CD4-positive, alpha-beta T cell (primary cell): ENCODE data around the gene DICER1. TPM values are rescaled to one million over a fixed set of nuclear protein-coding genes. Genes with fewer than 3 reads are reported as not detected.

Experiments used
- ATAC-seq: fragments of 200-7000 bp; cut with Tn5 transposase; one replicate; pipeline ENCODE4 v1.10.0; 2022; ENCODE audit warnings: mild to moderate bottlenecking; ENCODE audit not compliant: poor library complexity
- CTCF ChIA-PET: fragments of 350-600 bp; sonication (Branson Sonifier 250); formaldehyde crosslinking; loops from one replicate; lab custom pipeline; 2021; ENCODE audit warnings: antibody characterized with exemption, inconsistent platforms; lab: Charles Lee
- POLR2A ChIA-PET: fragments of 350-600 bp; sonication (Branson Sonifier 250); formaldehyde crosslinking; loops from one replicate; lab custom pipeline; 2021; ENCODE audit warnings: antibody characterized with exemption, inconsistent platforms; lab: Charles Lee
- DNase-seq, 14 experiments: peaks; one replicate each; pipeline ENCODE4 v3.0.0-alpha.2; 2013 to 2020; ENCODE audit warnings: mixed read lengths in 2 of 14
- H3K27ac ChIP-seq, 2 donors: one replicate each; pipeline versions ENCODE4 v1.5.1 to v1.7.0; 2013; ENCODE audit warnings: low read length in 2 of 2, low read depth in 1 of 2, mild to moderate bottlenecking in 1 of 2
- H3K27me3 ChIP-seq, 2 experiments: 1 replicate in 1 of 2; 2 replicates in 1 of 2; pipeline versions ENCODE4 v1.6.1 to v1.7.0; 2013; ENCODE audit warnings: low read length in 2 of 2, control low read depth in 1 of 2, mild to moderate bottlenecking in 1 of 2, moderate library complexity in 1 of 2; ENCODE audit not compliant: insufficient read depth in 2 of 2, control insufficient read depth in 1 of 2
- H3K36me3 ChIP-seq: one replicate; pipeline ENCODE4 v1.6.1; 2013; ENCODE audit warnings: low read length, control low read depth; ENCODE audit not compliant: insufficient read depth
- H3K4me1 ChIP-seq: one replicate; pipeline ENCODE4 v1.6.1; 2013; ENCODE audit warnings: low read length, control low read depth; ENCODE audit not compliant: insufficient read depth
- H3K4me3 ChIP-seq: one replicate; pipeline ENCODE4 v1.5.1; 2013; ENCODE audit warnings: mild to moderate bottlenecking, low read length, moderate library complexity
- H3K9me3 ChIP-seq, 2 experiments: 1 replicate in 1 of 2; 2 replicates in 1 of 2; pipeline versions ENCODE4 v1.6.1 to v1.7.0; 2013; ENCODE audit warnings: low read length in 2 of 2, mild to moderate bottlenecking in 2 of 2, control low read depth in 1 of 2, moderate library complexity in 1 of 2; ENCODE audit not compliant: control insufficient read depth in 1 of 2, insufficient read depth in 1 of 2
- H3K27ac Mint-ChIP-seq: one replicate; pipeline ENCODE4 v1.8.0; 2020; ENCODE audit warnings: mixed read lengths
- H3K27me3 Mint-ChIP-seq: one replicate; pipeline ENCODE4 v1.8.0; 2021; ENCODE audit warnings: mixed read lengths
- H3K36me3 Mint-ChIP-seq: one replicate; pipeline ENCODE4 v1.8.0; 2021; ENCODE audit warnings: low read depth, mixed read lengths
- H3K4me1 Mint-ChIP-seq: one replicate; pipeline ENCODE4 v1.8.0; 2021; ENCODE audit warnings: low read depth, mixed read lengths
- H3K4me3 Mint-ChIP-seq: one replicate; pipeline ENCODE4 v1.8.0; 2020; ENCODE audit warnings: mild to moderate bottlenecking, mixed read lengths
- H3K9me3 Mint-ChIP-seq: one replicate; pipeline ENCODE4 v1.8.0; 2020; ENCODE audit warnings: mixed read lengths
- intact Hi-C, 2 experiments: fragments of 100-400 bp; cut with DNase I in 1 of 2; cut with micrococcal nuclease in 1 of 2; formaldehyde crosslinking; loops; one replicate each; pipeline versions ENCODE4 v1.15.1 to v1.9.0; 2023 to 2025; cut with DNase I, micrococcal nuclease
- total RNA-seq, 174 experiments: library from RNA in 2 of 174; stranded (reverse) in 2 of 174; gene quantifications; one replicate each; pipeline ENCODE4 v1.2.3 and lab custom pipeline; 2021 to 2026
- TF ChIP-seq, protein P1 (sequence below): fragments of 200-600 bp; IDR thresholded peaks from one replicate; pipeline ENCODE4 v1.8.0; 2022; ENCODE audit warnings: antibody characterized with exemption, mild to moderate bottlenecking

DICER1 gene
- total RNA-seq, 2 experiments from 2014 or later, result 53.7 to 66.0 TPM

DNA sequence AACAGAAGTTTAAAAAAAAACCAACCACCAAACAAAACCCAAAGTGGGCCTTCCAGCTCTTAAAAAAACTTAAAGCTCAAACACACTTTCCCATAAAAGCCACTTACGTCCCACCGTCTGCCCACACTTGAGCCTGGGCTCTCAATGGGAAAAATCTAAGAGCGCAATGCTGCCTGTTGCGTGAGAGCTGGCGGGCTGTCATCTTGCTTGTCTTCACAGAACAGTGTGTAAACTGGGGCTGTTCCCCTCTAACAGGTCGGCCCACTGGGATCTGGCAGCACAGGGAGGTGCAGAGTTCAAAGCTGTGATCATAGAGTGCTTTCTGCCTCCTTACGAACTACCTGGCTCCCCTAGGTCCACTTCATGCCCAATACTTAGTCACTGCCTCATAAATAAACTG lies 80.0 kb downstream of the DICER1 start:
- no peaks in the 10 kb centered on the region for H3K4me1 ChIP-seq
- peaks cover 0 to 2% of the 10 kb centered on the region in 2 experiments for H3K27me3 ChIP-seq
- TF ChIP-seq, protein P1, sequence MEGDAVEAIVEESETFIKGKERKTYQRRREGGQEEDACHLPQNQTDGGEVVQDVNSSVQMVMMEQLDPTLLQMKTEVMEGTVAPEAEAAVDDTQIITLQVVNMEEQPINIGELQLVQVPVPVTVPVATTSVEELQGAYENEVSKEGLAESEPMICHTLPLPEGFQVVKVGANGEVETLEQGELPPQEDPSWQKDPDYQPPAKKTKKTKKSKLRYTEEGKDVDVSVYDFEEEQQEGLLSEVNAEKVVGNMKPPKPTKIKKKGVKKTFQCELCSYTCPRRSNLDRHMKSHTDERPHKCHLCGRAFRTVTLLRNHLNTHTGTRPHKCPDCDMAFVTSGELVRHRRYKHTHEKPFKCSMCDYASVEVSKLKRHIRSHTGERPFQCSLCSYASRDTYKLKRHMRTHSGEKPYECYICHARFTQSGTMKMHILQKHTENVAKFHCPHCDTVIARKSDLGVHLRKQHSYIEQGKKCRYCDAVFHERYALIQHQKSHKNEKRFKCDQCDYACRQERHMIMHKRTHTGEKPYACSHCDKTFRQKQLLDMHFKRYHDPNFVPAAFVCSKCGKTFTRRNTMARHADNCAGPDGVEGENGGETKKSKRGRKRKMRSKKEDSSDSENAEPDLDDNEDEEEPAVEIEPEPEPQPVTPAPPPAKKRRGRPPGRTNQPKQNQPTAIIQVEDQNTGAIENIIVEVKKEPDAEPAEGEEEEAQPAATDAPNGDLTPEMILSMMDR, result no peak
- POLR2A ChIA-PET, result no interaction called here
- H3K4me3 Mint-ChIP-seq, result no peak overlapping the region
- peaks cover 15% of the 10 kb centered on the region for H3K27me3 Mint-ChIP-seq
- ATAC-seq (no peak), DNase-seq (no peak)
- no peak overlapping the region for H3K27ac Mint-ChIP-seq
- H3K4me3 ChIP-seq, result no peak overlapping the region
- intact Hi-C loops, result no loop called here
- H3K27ac ChIP-seq, result no peak overlapping the region
- CTCF ChIA-PET, result no interaction called here
- no peaks in the 10 kb centered on the region for H3K36me3 Mint-ChIP-seq
- no peaks in the 10 kb centered on the region for H3K9me3 ChIP-seq
- H3K36me3 ChIP-seq, result no peaks in the 10 kb centered on the region
- no peaks in the 10 kb centered on the region for H3K9me3 Mint-ChIP-seq
- no peaks in the 10 kb centered on the region for H3K4me1 Mint-ChIP-seq

DNA sequence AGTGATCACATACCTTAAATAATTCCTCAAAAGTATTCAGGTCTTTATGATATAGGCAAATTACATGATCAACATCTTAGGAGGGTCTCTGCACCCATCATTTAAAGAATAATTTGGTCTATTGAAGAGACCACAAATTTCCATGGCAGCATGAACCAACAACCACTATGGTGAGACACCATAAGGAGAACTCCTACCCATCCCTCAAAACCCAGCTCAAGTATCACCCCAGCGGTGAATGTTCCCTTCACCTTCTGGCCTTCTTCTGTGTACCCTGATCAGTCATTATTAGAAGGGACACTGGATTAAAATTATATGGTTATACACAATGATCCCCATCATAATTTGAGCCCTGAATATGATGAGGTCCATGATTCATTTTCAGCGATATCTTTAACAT lies 81.5 kb downstream of the DICER1 start:
- Mint-ChIP-seq H3K4me3 (no peak overlapping the region), H3K4me1 (no peaks in the 10 kb centered on the region), H3K27me3 (peaks cover 20% of the 10 kb centered on the region), H3K27ac (no peak overlapping the region), H3K9me3 (no peaks in the 10 kb centered on the region), H3K36me3 (no peaks in the 10 kb centered on the region)
- intact Hi-C loops, result no loop called here
- H3K4me3 ChIP-seq, result no peak overlapping the region
- ChIA-PET POLR2A (no interaction called here), CTCF (no interaction called here)
- DNase-seq, result no peak
- H3K36me3 ChIP-seq, result no peaks in the 10 kb centered on the region
- H3K4me1 ChIP-seq, result no peaks in the 10 kb centered on the region
- H3K27ac ChIP-seq, result no peak overlapping the region
- peaks cover under 1 to 2% of the 10 kb centered on the region in 2 experiments for H3K27me3 ChIP-seq
- TF ChIP-seq, protein P1, result no peak
- H3K9me3 ChIP-seq, result no peaks in the 10 kb centered on the region
- no peak for ATAC-seq

- Mint-ChIP-seq H3K36me3 (no peaks in the 10 kb centered on the region), H3K27ac (no peak overlapping the region), H3K27me3 (peaks cover 24% of the 10 kb centered on the region), H3K9me3 (no peaks in the 10 kb centered on the region), H3K4me3 (no peak overlapping the region), H3K4me1 (no peaks in the 10 kb centered on the region)
- H3K27me3 ChIP-seq, result peaks cover 4 to 9% of the 10 kb centered on the region in 2 experiments
- ChIA-PET CTCF (no interaction called here), POLR2A (no interaction called here)
- ATAC-seq (no peak), DNase-seq (no peak)
- H3K36me3 ChIP-seq, result no peaks in the 10 kb centered on the region
- TF ChIP-seq, protein P1, result no peak
- intact Hi-C loops, result no loop called here
- H3K4me3 ChIP-seq, result no peak overlapping the region
- no peaks in the 10 kb centered on the region for H3K4me1 ChIP-seq
- no peaks in the 10 kb centered on the region for H3K9me3 ChIP-seq
- no peak overlapping the region for H3K27ac ChIP-seq
Observed at GRCh38 chr14:95073947-95074346, 83.4 kb downstream of the DICER1 start.
